Esophagus squamous epithelium (tissue), 4 donors: ENCODE results near the gene FKBP1C.
"Not testable (repeated sequence)": the region's sequence is repeated elsewhere in the genome, so short reads cannot be mapped to it uniquely, and the experiment has no call there.

Source experiments
- POLR2A ChIP-seq, 4 donors: fragments of 450-650 bp; IDR thresholded peaks; one replicate each; pipeline ENCODE4 v1.6.1; 2017; ENCODE audit warnings: antibody characterized with exemption in 4 of 4, mild to moderate bottlenecking in 4 of 4, moderate library complexity in 3 of 4
- TF ChIP-seq, protein P1 (sequence below), 6 experiments: fragments of 450-650 bp in 4 of 6; fragments of 200-600 bp in 2 of 6; sonication (generic) in 2 of 6; IDR thresholded peaks; one replicate each; pipeline ENCODE4 v1.5.1; 2016 to 2019; ENCODE audit warnings: antibody characterized with exemption in 6 of 6, mild to moderate bottlenecking in 4 of 6, moderate library complexity in 4 of 6

DNA sequence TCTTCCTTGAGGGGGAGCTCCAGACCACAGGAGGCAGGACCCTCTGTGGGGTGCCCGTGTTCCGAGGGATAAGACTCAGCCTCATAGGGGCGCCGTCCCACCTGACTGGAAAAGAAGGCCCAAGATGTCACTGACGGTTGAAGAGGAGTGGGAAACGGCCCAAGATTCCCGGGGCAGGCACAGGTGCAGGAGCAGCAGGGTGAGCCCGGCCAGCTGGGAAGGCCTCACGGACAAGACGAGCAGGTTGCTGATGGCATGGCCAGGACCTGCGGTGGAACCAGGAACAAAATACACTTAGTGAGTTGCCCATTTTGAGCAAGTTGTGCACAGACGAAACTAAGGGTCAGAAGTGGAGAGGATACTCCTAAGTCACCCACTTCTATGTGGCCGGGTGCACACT is 18.8 kb downstream of the FKBP1C start:
- TF ChIP-seq, protein P1, sequence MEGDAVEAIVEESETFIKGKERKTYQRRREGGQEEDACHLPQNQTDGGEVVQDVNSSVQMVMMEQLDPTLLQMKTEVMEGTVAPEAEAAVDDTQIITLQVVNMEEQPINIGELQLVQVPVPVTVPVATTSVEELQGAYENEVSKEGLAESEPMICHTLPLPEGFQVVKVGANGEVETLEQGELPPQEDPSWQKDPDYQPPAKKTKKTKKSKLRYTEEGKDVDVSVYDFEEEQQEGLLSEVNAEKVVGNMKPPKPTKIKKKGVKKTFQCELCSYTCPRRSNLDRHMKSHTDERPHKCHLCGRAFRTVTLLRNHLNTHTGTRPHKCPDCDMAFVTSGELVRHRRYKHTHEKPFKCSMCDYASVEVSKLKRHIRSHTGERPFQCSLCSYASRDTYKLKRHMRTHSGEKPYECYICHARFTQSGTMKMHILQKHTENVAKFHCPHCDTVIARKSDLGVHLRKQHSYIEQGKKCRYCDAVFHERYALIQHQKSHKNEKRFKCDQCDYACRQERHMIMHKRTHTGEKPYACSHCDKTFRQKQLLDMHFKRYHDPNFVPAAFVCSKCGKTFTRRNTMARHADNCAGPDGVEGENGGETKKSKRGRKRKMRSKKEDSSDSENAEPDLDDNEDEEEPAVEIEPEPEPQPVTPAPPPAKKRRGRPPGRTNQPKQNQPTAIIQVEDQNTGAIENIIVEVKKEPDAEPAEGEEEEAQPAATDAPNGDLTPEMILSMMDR (IDR thresholded peaks at IDR 0.05) = not testable (repeated sequence)
- not testable (repeated sequence) for TF ChIP-seq POLR2A (IDR thresholded peaks at IDR 0.05)
